GM21576 (cell line): ENCODE data around the gene FSHR.

Experiments used
- ATAC-seq: cut with Tn5 transposase; IDR thresholded peaks from one replicate; pipeline ENCODE4 v1.9.1; 2021; ENCODE audit warnings: mild to moderate bottlenecking, moderate library complexity; ENCODE audit not compliant: unreplicated experiment

The FSHR gene

GRCh38 chr2:48915227-48915626 is 239.1 kb downstream of the FSHR start:
- ATAC-seq = no peak

GRCh38 chr2:48914477-48915089 is 239.7 kb downstream of the FSHR start:
- ATAC-seq = no peak
